K562 (cell line): Measurements from ENCODE around the gene B9D2.

Source experiments
- FOS ChIP-seq: IDR thresholded peaks from 3 replicates; pipeline ENCODE4 v1.6.1; 2011; ENCODE audit not compliant: insufficient read length; ENCODE audit errors: extremely low read depth
- HDGF ChIP-seq: fragments of 450-650 bp; IDR thresholded peaks from 2 replicates; pipeline ENCODE4 v1.6.1; 2016
- NCOA1 ChIP-seq: fragments of 450-650 bp; IDR thresholded peaks from 2 replicates; pipeline ENCODE4 v1.6.1; 2016; ENCODE audit warnings: low read depth
- RCOR1 ChIP-seq, 2 experiments: IDR thresholded peaks; 2 replicates each; pipeline ENCODE4 v1.6.1; 2012; ENCODE audit warnings: low read depth in 2 of 2, low read length in 2 of 2, borderline replicate concordance in 1 of 2, improper control_type of control experiment in 1 of 2
- SMAD1 ChIP-seq: fragments of 150-350 bp; IDR thresholded peaks from 2 replicates; pipeline ENCODE4 v1.6.1; 2014; ENCODE audit warnings: low read length, low read depth; ENCODE audit not compliant: partially characterized antibody
- TBP ChIP-seq: optimal IDR thresholded peaks from 2 replicates; pipeline ENCODE3; 2011; ENCODE audit warnings: low read depth, low read length, improper control_type of control experiment

DNA sequence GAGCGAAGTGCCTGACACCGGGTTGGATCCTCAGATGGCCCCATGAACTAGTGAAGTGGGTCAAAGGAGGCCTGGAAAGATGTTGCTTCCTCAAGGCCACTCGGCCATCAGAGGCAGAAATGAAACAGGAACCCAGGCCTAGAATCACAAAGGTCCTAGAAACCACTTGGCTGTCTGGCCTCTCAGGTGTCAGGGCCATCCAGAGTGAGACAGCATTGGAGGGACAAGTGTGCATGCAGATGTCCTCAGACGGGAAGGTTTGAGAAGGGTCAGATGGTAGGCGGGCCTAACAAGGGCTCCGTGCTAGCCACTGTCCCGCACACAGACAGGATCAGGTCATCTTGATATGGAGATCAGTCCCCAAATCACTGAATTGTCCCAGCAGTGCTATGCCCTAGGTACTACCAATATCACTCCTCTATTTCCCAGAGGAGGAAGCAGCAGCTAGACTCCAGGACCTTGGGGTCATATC, 39.7 kb downstream of the B9D2 start:
- TF ChIP-seq SMAD1 (no peak), RCOR1 (IDR thresholded peaks at IDR 0.05; ENCODE audit: borderline replicate concordance in 1 of 2, low read depth in 2 of 2, low read length in 2 of 2) (peak in 1 of 2 experiments; percentile 40; a peak in 1 of 4 replicates), FOS (no peak), TBP (no peak), HDGF (no peak), NCOA1 (no peak)
